K562 (cell line): ENCODE results near the gene CXCL1. TPM values are rescaled to one million over a fixed set of nuclear protein-coding genes. Genes with fewer than 3 reads are reported as not detected.
A peak's percentile ranks its signal among the peaks of the same experiment; 100 is the strongest.

Experiments used
- ATAC-seq: fragments of 200-7000 bp; cut with Tn5 transposase; 3 replicates; pipeline ENCODE4 v1.9.1; 2020; ENCODE audit warnings: moderate library complexity
- BruUV-seq: library from RNA; stranded (reverse); fragments of 400-500 nt; replicated peaks from 2 replicates; lab custom pipeline; 2021; lab: Mats Ljungman, UMichigan
- CTCF ChIA-PET: fragments of 300-600 bp; formaldehyde crosslinking; extraction: SDS; loops from one replicate; lab custom pipeline; 2021; ENCODE audit warnings: low intra/inter-chr PET ratio; lab: Yijun Ruan, JAX
- POLR2A ChIA-PET: fragments of 300-600, 350-650 bp; sonication (Branson Sonifier 250); formaldehyde crosslinking; extraction: SDS; loops from one replicate; lab custom pipeline; 2021; ENCODE audit warnings: antibody characterized with exemption, inconsistent platforms; lab: Yijun Ruan, JAX
- DNase-seq, 4 experiments: peaks; one replicate each; pipeline versions ENCODE4 v3.0.0 to v3.0.0-alpha.2; 2011 to 2018; ENCODE audit warnings: low spot score in 3 of 4, mixed read lengths in 3 of 4; ENCODE audit errors: extremely low read depth in 1 of 4
- FAIRE-seq: peaks from 2 replicates; lab custom pipeline; 2011; peaks lifted over from hg19 to GRCh38; lab: Jason Lieb, UNC
- H2AFZ ChIP-seq: 2 replicates; pipeline ENCODE4 v1.6.0; 2011; ENCODE audit warnings: low read depth, low read length, control low read depth, inconsistent platforms
- H3K27ac ChIP-seq: fragments of 200-600 bp; 3 replicates; pipeline ENCODE4 v1.8.0; 2011; ENCODE audit warnings: low read depth, mild to moderate bottlenecking, control low read depth, inconsistent platforms, low read length, moderate library complexity, mixed read lengths; ENCODE audit errors: extremely low read depth
- H3K27me3 ChIP-seq, 2 experiments: fragments of 300-600 bp in 1 of 2; 2 replicates in 1 of 2; 3 replicates in 1 of 2; pipeline versions ENCODE4 v1.6.0 to v1.8.0; 2011; ENCODE audit warnings: inconsistent platforms in 2 of 2, low read length in 2 of 2, mild to moderate bottlenecking in 1 of 2, mixed read lengths in 1 of 2, moderate library complexity in 1 of 2; ENCODE audit not compliant: control insufficient read depth in 2 of 2, insufficient read depth in 2 of 2
- H3K36me3 ChIP-seq: fragments of 300-600 bp; 3 replicates; pipeline ENCODE4 v1.8.0; 2011; ENCODE audit warnings: mild to moderate bottlenecking, low read length, inconsistent platforms; ENCODE audit not compliant: control insufficient read depth, insufficient read depth
- H3K4me1 ChIP-seq, 2 experiments: fragments of 200-600 bp in 1 of 2; replicated peaks in 1 of 2; 2 replicates in 1 of 2; 3 replicates in 1 of 2; pipeline versions ENCODE4 v1.5.1 to v1.8.0; 2011; ENCODE audit warnings: inconsistent platforms in 2 of 2, low read length in 2 of 2, mild to moderate bottlenecking in 1 of 2, mixed read lengths in 1 of 2, moderate library complexity in 1 of 2; ENCODE audit not compliant: control insufficient read depth in 2 of 2, insufficient read depth in 2 of 2
- H3K4me2 ChIP-seq: 2 replicates; pipeline ENCODE4 v1.6.1; 2011; ENCODE audit warnings: low read length, control low read depth, inconsistent platforms, mixed read lengths; ENCODE audit not compliant: insufficient read depth
- H3K4me3 ChIP-seq: fragments of 200-600 bp; sonication (generic), shearing (Covaris generic); 2 replicates; pipeline ENCODE4 v1.5.1; 2016; ENCODE audit warnings: control low read depth, inconsistent platforms
- H3K79me2 ChIP-seq: fragments of 200-600 bp; 3 replicates; pipeline ENCODE4 v1.8.0; 2011; ENCODE audit warnings: low read length, inconsistent platforms; ENCODE audit not compliant: control insufficient read depth, insufficient read depth
- H3K9ac ChIP-seq, 2 experiments: 2 replicates each; pipeline versions ENCODE4 v1.6.0 to v1.6.1; 2011; ENCODE audit warnings: low read depth in 2 of 2, low read length in 2 of 2, control low read depth in 1 of 2, inconsistent platforms in 1 of 2, mild to moderate bottlenecking in 1 of 2, mixed read lengths in 1 of 2; ENCODE audit not compliant: insufficient read depth in 1 of 2
- H3K9me1 ChIP-seq: one replicate; pipeline ENCODE4 v1.6.0; 2011; ENCODE audit warnings: inconsistent platforms, mild to moderate bottlenecking, low read length, moderate library complexity; ENCODE audit not compliant: control insufficient read depth, insufficient read depth
- H3K9me3 ChIP-seq: replicated peaks from 2 replicates; pipeline ENCODE4 v1.5.1; 2011; ENCODE audit warnings: low read depth, low read length, inconsistent platforms; ENCODE audit not compliant: control insufficient read depth, insufficient read depth
- H4K20me1 ChIP-seq: replicated peaks from 2 replicates; pipeline ENCODE4 v1.6.1; 2011; ENCODE audit warnings: low read length, inconsistent platforms, mixed read lengths; ENCODE audit not compliant: control insufficient read depth, insufficient read depth
- C11orf30 ChIP-seq: fragments of 450-650 bp; IDR thresholded peaks from 2 replicates; pipeline ENCODE4 v1.6.1; 2016; ENCODE audit warnings: low read depth, mild to moderate bottlenecking
- GABPB2 ChIP-seq: fragments of 250-450 bp; sonication (Bioruptor Pico); conservative IDR thresholded peaks from 2 replicates; pipeline ENCODE4 v1.5.1; 2021; ENCODE audit warnings: mild to moderate bottlenecking
- MCM5 ChIP-seq: fragments of 450-650 bp; IDR thresholded peaks from 2 replicates; pipeline ENCODE4 v1.6.1; 2016; ENCODE audit warnings: low read depth
- PURB ChIP-seq: sonication (generic); formaldehyde crosslinking; IDR thresholded peaks from 2 replicates; pipeline ENCODE4 v1.9.0; 2021; ENCODE audit warnings: low read depth, mild to moderate bottlenecking, missing genetic modification reagents
- RBM25 ChIP-seq: fragments of 200-400 bp; formaldehyde crosslinking; IDR thresholded peaks from 2 replicates; pipeline ENCODE4 v1.6.1; 2018; ENCODE audit warnings: low read length, low read depth, moderate library complexity; ENCODE audit not compliant: severe bottlenecking
- RFX7 ChIP-seq: fragments of 250-450 bp; sonication (Bioruptor Pico); IDR thresholded peaks from 2 replicates; pipeline ENCODE4 v1.5.1; 2021; ENCODE audit warnings: mild to moderate bottlenecking
- SMAD3 ChIP-seq: fragments of 450-650 bp; formaldehyde crosslinking; conservative IDR thresholded peaks from 2 replicates; pipeline ENCODE4 v1.4.0; 2020; ENCODE audit warnings: mild to moderate bottlenecking
- ZNF146 ChIP-seq: IDR thresholded peaks from one replicate; pipeline ENCODE4 v1.6.1; 2018; ENCODE audit warnings: missing compliant biosample characterization; ENCODE audit not compliant: unreplicated experiment
- ZNF24 ChIP-seq: fragments of 450-650 bp; IDR thresholded peaks from 2 replicates; pipeline ENCODE4 v1.6.1; 2016
- ZNF316 ChIP-seq: fragments of 450-650 bp; IDR thresholded peaks from 2 replicates; pipeline ENCODE4 v1.6.1; 2016
- ZNF584 ChIP-seq: fragments of 200-800 bp; sonication (Bioruptor generic); IDR thresholded peaks from 2 replicates; pipeline ENCODE4 v1.6.1; 2016; ENCODE audit warnings: low read depth, mild to moderate bottlenecking, missing genetic modification characterization, missing compliant biosample characterization
- ZNF668 ChIP-seq: fragments of 250-450 bp; sonication (Bioruptor Pico); IDR thresholded peaks from 2 replicates; pipeline ENCODE4 v1.8.0; 2022; ENCODE audit warnings: mild to moderate bottlenecking, inconsistent platforms
- ZNF785 ChIP-seq: fragments of 250-450 bp; sonication (Bioruptor Pico); IDR thresholded peaks from 2 replicates; pipeline ENCODE4 v1.4.0; 2020; ENCODE audit warnings: mild to moderate bottlenecking
- in situ Hi-C: fragments of 300-500 bp; cut with MboI; formaldehyde crosslinking; loops from 4 replicates; pipeline ENCODE4 v1.15.0; 2018; ENCODE audit warnings: inconsistent platforms, mixed read lengths
- intact Hi-C: fragments of 100-400 bp; cut with micrococcal nuclease; formaldehyde crosslinking; loops from 2 replicates; pipeline ENCODE4 v1.14.2; 2022
- polyA plus RNA-seq, 8 experiments: library from polyadenylated mRNA; depleted of rRNA in 4 of 8; stranded (reverse) in 5 of 8; unstranded in 3 of 8; fragments of >200 nt; fragmentation: Nextera tagmentation in 2 of 8; fragmentation: Illumina TruSeq in 1 of 8; extraction: Ambion mirVana in 2 of 8; extraction: Trizol in 1 of 8; gene quantifications; 2 replicates each; pipeline versions ENCODE4 v1.2.1 to v1.2.3, GENCODE V29; 2011 to 2014; ENCODE audit warnings: inconsistent platforms in 1 of 8, missing spikeins in 1 of 8
- total RNA-seq, 7 experiments: library from RNA; depleted of rRNA in 6 of 7; stranded (reverse); fragments of >200 nt in 6 of 7; fragmentation: Illumina TruSeq in 2 of 7; extraction: Trizol in 2 of 7; gene quantifications; 2 replicates each; pipeline versions ENCODE4 v1.2.1 to v1.2.3, GENCODE V29; 2011 to 2021; ENCODE audit warnings: low replicate concordance in 1 of 7
- TF ChIP-seq, protein P1 (sequence below): sonication (generic); formaldehyde crosslinking; IDR thresholded peaks from 2 replicates; pipeline ENCODE4 v1.8.0; 2022; ENCODE audit warnings: mild to moderate bottlenecking, low read depth, missing genetic modification reagents
- TF ChIP-seq, protein P2 (sequence below): fragments of 450-650 bp; IDR thresholded peaks from 2 replicates; pipeline ENCODE4 v1.7.0; 2016; ENCODE audit warnings: borderline replicate concordance

CXCL1 gene
- total and polyA plus RNA-seq, 9 of the 15 experiments (the other 6 are each of a cell fraction or from before 2014, with no cell fraction given) = 0.07 to 2.2 (median 0.32) TPM; not detected in 3

DNA sequence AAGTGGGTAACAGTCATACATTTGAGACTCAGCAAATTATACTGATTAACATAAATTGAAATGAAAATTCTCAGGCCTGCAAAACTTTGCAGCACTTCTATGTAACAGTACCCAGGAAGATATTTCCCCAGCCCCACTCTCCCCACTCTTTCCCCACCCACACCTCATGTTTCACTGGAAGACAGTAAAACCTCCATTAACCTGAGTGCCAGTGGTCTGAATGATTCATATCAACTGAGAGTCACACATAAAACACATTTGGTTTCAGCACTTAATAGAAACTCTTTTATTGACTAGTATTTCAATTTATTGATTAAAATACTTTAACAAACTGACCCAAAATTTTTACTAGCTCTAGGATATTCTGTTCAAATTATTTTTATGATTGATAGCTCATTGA is 25.8 kb upstream of the CXCL1 start:
- Histone ChIP-seq H3K27me3 (no peaks in the 10 kb centered on the region), H3K4me1 (peaks cover 0 to 5% of the 10 kb centered on the region in 2 experiments; a peak in 2 of 5 replicates), H2AFZ (no peak overlapping the region), H3K9me3 (no peaks in the 10 kb centered on the region), H3K9me1 (no peaks in the 10 kb centered on the region), H3K4me3 (no peak overlapping the region), H3K36me3 (no peaks in the 10 kb centered on the region), H3K9ac (no peak overlapping the region), H4K20me1 (no peaks in the 10 kb centered on the region), H3K27ac (no peak overlapping the region), H3K4me2 (no peak overlapping the region), H3K79me2 (no peaks in the 10 kb centered on the region)
- BruUV-seq = no TSS peak
- ATAC-seq (no peak), FAIRE-seq (no peak), DNase-seq (no peak)
- ChIA-PET POLR2A (interaction anchor here (1.7 kb wide), 1 partner anchor 16 kb away, joined by 4 read pairs; no protein-coding TSS in a partner anchor), CTCF (no interaction called here)
- intact Hi-C loops = no loop called here
- in situ Hi-C loops = no loop called here
- TF ChIP-seq RFX7 (CRISPR knock-in tag) (no peak), ZNF316 (peak; percentile 30; the same call in 1 of the 2 replicates), MCM5 (no peak), ZNF785 (no peak), GABPB2 (no peak), ZNF668 (CRISPR knock-in tag) (no peak), ZNF584 (CRISPR knock-in tag) (no peak), C11orf30 (peak; percentile 34; the same call in 1 of the 2 replicates), ZNF146 (no peak), ZNF24 (no peak), PURB (CRISPR knock-in tag) (no peak), RBM25 (no peak), SMAD3 (CRISPR knock-in tag) (no peak)
- TF ChIP-seq, protein P1, sequence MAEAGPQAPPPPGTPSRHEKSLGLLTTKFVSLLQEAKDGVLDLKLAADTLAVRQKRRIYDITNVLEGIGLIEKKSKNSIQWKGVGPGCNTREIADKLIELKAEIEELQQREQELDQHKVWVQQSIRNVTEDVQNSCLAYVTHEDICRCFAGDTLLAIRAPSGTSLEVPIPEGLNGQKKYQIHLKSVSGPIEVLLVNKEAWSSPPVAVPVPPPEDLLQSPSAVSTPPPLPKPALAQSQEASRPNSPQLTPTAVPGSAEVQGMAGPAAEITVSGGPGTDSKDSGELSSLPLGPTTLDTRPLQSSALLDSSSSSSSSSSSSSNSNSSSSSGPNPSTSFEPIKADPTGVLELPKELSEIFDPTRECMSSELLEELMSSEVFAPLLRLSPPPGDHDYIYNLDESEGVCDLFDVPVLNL = no peak
- TF ChIP-seq, protein P2, sequence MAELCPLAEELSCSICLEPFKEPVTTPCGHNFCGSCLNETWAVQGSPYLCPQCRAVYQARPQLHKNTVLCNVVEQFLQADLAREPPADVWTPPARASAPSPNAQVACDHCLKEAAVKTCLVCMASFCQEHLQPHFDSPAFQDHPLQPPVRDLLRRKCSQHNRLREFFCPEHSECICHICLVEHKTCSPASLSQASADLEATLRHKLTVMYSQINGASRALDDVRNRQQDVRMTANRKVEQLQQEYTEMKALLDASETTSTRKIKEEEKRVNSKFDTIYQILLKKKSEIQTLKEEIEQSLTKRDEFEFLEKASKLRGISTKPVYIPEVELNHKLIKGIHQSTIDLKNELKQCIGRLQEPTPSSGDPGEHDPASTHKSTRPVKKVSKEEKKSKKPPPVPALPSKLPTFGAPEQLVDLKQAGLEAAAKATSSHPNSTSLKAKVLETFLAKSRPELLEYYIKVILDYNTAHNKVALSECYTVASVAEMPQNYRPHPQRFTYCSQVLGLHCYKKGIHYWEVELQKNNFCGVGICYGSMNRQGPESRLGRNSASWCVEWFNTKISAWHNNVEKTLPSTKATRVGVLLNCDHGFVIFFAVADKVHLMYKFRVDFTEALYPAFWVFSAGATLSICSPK = no peak
